Measurements from ENCODE around the gene CDYL2. TPM values are rescaled to one million over a fixed set of nuclear protein-coding genes. Genes with fewer than 3 reads are reported as not detected.

CDYL2 gene
- total and polyA plus RNA-seq, 8 donors, result 0.60 to 7.3 (median 1.7) TPM

GRCh38 chr16:80837533-80838147, 33.2 kb upstream of the CDYL2 start:
- H3K9me3 ChIP-seq, result peaks cover 0 to 9% (median 2%) of the 10 kb centered on the region in 4 donors
- no peaks in the 10 kb centered on the region for H3K27me3 ChIP-seq
- no peak overlapping the region for H3K4me3 ChIP-seq
- 67 to 73% (median 72%) methylated on average over 9 of the region's 9 CpGs for WGBS, 5 donors
- no peaks in the 10 kb centered on the region for H3K4me1 ChIP-seq
- intact Hi-C loops (cut with DNase I; ENCODE audit: low total_unique reads), result no loop called here
- H3K36me3 ChIP-seq, result no peaks in the 10 kb centered on the region
- no peak for DNase-seq
- TF ChIP-seq CTCF (IDR thresholded peaks at IDR 0.05), result no peak
- no peak for TF ChIP-seq POLR2AphosphoS5 (IDR thresholded peaks at IDR 0.05)
- TF ChIP-seq EP300 (IDR thresholded peaks at IDR 0.05), result no peak
- no peak for TF ChIP-seq POLR2A (IDR thresholded peaks at IDR 0.05)
- H3K27ac ChIP-seq, result no peak overlapping the region

- no peaks in the 10 kb centered on the region for H3K27me3 ChIP-seq
- TF ChIP-seq EP300 (IDR thresholded peaks at IDR 0.05), result no peak
- TF ChIP-seq POLR2A (IDR thresholded peaks at IDR 0.05), result no peak
- no peak for TF ChIP-seq CTCF (IDR thresholded peaks at IDR 0.05)
- TF ChIP-seq POLR2AphosphoS5 (IDR thresholded peaks at IDR 0.05), result no peak
- H3K4me1 ChIP-seq, result no peaks in the 10 kb centered on the region
- 59 to 75% (median 61%) methylated on average over 4 of the region's 4 CpGs for WGBS, 5 donors
- intact Hi-C loops (cut with DNase I; ENCODE audit: low total_unique reads), result no loop called here
- no peak overlapping the region for H3K4me3 ChIP-seq
- no peak for DNase-seq
- no peaks in the 10 kb centered on the region for H3K36me3 ChIP-seq
- H3K27ac ChIP-seq, result no peak overlapping the region
- H3K9me3 ChIP-seq, result peaks cover 0 to 9% (median 0%) of the 10 kb centered on the region in 4 donors
Measured at GRCh38 chr16:80836846-80837245, 32.4 kb upstream of the CDYL2 start.

- Histone ChIP-seq H3K9me3 (peaks cover 0 to 5% (median 0%) of the 10 kb centered on the region in 4 donors), H3K4me3 (no peak overlapping the region), H3K4me1 (no peaks in the 10 kb centered on the region), H3K27me3 (no peaks in the 10 kb centered on the region), H3K27ac (no peak overlapping the region), H3K36me3 (no peaks in the 10 kb centered on the region)
- TF ChIP-seq POLR2A (IDR thresholded peaks at IDR 0.05) (no peak), CTCF (IDR thresholded peaks at IDR 0.05) (no peak), EP300 (IDR thresholded peaks at IDR 0.05) (no peak), POLR2AphosphoS5 (IDR thresholded peaks at IDR 0.05) (no peak)
- DNase-seq, result no peak
- 71 to 82% (median 77%) methylated on average over 5 of the region's 5 CpGs for WGBS, 5 donors
- intact Hi-C loops (cut with DNase I; ENCODE audit: low total_unique reads), result no loop called here
Measured at GRCh38 chr16:80836202-80836601, 31.8 kb upstream of the CDYL2 start.

- no peak for TF ChIP-seq EP300 (IDR thresholded peaks at IDR 0.05)
- TF ChIP-seq CTCF (IDR thresholded peaks at IDR 0.05), result no peak
- TF ChIP-seq POLR2AphosphoS5 (IDR thresholded peaks at IDR 0.05), result no peak
- no peaks in the 10 kb centered on the region for H3K27me3 ChIP-seq
- no peaks in the 10 kb centered on the region for H3K9me3 ChIP-seq
- H3K36me3 ChIP-seq, result no peaks in the 10 kb centered on the region
- 87 to 94% (median 91%) methylated on average over 1 of the region's 1 CpG for WGBS, 5 donors
- no peak for DNase-seq
- H3K4me3 ChIP-seq, result no peak overlapping the region
- H3K27ac ChIP-seq, result no peak overlapping the region
- intact Hi-C loops (cut with DNase I; ENCODE audit: low total_unique reads), result no loop called here
- H3K4me1 ChIP-seq, result no peaks in the 10 kb centered on the region
Measured at GRCh38 chr16:80831039-80831438, 26.6 kb upstream of the CDYL2 start.

All from stomach (tissue), 9 donors.